ENCODE results near the gene KLHL7.

DNA sequence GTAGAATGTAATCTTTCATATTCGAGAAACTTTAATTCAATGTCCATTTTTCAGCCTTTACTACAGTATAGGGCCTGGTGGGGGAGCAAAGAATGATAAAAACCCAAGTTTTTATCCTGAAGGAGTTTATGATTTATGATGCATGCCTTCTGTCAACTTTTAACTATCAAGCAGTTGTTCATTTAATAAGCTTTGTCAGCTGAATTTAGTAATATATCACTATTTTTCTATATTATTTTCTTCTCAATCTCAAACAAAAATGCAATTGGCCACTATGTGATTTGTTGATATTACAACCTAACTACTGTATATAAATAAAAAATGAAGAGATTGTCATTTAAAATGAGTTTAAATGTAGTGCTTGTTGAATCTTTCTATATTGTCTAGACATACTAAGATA lies 78.7 kb downstream of the KLHL7 start:
- TF ChIP-seq, protein P1, sequence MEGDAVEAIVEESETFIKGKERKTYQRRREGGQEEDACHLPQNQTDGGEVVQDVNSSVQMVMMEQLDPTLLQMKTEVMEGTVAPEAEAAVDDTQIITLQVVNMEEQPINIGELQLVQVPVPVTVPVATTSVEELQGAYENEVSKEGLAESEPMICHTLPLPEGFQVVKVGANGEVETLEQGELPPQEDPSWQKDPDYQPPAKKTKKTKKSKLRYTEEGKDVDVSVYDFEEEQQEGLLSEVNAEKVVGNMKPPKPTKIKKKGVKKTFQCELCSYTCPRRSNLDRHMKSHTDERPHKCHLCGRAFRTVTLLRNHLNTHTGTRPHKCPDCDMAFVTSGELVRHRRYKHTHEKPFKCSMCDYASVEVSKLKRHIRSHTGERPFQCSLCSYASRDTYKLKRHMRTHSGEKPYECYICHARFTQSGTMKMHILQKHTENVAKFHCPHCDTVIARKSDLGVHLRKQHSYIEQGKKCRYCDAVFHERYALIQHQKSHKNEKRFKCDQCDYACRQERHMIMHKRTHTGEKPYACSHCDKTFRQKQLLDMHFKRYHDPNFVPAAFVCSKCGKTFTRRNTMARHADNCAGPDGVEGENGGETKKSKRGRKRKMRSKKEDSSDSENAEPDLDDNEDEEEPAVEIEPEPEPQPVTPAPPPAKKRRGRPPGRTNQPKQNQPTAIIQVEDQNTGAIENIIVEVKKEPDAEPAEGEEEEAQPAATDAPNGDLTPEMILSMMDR (conservative IDR thresholded peaks at IDR 0.05), result no peak
- TF ChIP-seq ZFX (IDR thresholded peaks at IDR 0.05), result no peak

All from C4-2B (cell line).